ENCODE data around the gene NOP14.

DNA sequence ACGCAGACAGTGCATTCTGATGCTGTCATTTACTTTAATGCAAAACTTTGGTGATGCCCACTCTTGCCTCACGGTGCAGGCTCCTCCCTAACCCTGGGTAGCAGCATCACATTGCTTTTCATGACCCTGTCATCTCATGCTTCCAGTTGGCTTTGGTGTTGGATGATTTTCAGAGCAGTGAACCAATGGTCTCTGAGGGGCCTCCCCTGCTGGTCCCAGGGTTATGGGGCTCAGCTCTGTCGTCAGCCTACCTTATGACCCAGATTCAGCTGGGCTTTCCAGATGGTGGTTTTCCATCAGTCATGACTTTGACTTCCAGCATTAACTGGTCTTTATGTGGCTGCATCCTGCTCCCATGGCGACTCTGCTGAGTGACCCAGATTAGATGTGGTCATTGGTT is 56.0 kb downstream of the NOP14 start:
- TF ChIP-seq, protein P1, sequence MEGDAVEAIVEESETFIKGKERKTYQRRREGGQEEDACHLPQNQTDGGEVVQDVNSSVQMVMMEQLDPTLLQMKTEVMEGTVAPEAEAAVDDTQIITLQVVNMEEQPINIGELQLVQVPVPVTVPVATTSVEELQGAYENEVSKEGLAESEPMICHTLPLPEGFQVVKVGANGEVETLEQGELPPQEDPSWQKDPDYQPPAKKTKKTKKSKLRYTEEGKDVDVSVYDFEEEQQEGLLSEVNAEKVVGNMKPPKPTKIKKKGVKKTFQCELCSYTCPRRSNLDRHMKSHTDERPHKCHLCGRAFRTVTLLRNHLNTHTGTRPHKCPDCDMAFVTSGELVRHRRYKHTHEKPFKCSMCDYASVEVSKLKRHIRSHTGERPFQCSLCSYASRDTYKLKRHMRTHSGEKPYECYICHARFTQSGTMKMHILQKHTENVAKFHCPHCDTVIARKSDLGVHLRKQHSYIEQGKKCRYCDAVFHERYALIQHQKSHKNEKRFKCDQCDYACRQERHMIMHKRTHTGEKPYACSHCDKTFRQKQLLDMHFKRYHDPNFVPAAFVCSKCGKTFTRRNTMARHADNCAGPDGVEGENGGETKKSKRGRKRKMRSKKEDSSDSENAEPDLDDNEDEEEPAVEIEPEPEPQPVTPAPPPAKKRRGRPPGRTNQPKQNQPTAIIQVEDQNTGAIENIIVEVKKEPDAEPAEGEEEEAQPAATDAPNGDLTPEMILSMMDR (IDR thresholded peaks at IDR 0.05): no peak
- TF ChIP-seq POLR2A (IDR thresholded peaks at IDR 0.05): no peak

All from testis (tissue), 2 donors.